Natural killer cell treated with Interleukin-12 subunit alpha and Interleukin-12 subunit beta and Interleukin-15 and Interleukin-18, amount 100 ng/mL, for 72 hours (primary cell): Measurements from ENCODE around the gene SLC24A3. TPM values are rescaled to one million over a fixed set of nuclear protein-coding genes. Genes with fewer than 3 reads are reported as not detected.

Experiments used
- ATAC-seq, 2 donors: fragments of 150-1000 bp; cut with Tn5 transposase in 1 of 2; sonication (Bioruptor Pico), chemical (Tn5 transposase) in 1 of 2; 2 replicates each; pipeline ENCODE4 v1.10.0; 2021
- DNase-seq: peaks from one replicate; pipeline ENCODE4 v3.0.0; 2022; ENCODE audit warnings: low spot score
- H3K27ac Mint-ChIP-seq, 2 donors: 1 replicate in 1 of 2; 2 replicates in 1 of 2; pipeline ENCODE4 v1.8.0; 2022; ENCODE audit warnings: mixed read lengths in 2 of 2, mild to moderate bottlenecking in 1 of 2, moderate library complexity in 1 of 2
- H3K27me3 Mint-ChIP-seq, 2 donors: 1 replicate in 1 of 2; 2 replicates in 1 of 2; pipeline ENCODE4 v1.8.0; 2022; ENCODE audit warnings: mixed read lengths in 2 of 2
- H3K36me3 Mint-ChIP-seq: one replicate; pipeline ENCODE4 v1.8.0; 2022; ENCODE audit warnings: mixed read lengths
- H3K4me1 Mint-ChIP-seq, 2 donors: 1 replicate in 1 of 2; 2 replicates in 1 of 2; pipeline ENCODE4 v1.8.0; 2022; ENCODE audit warnings: low read depth in 2 of 2, mixed read lengths in 2 of 2, mild to moderate bottlenecking in 1 of 2
- H3K4me3 Mint-ChIP-seq: one replicate; pipeline ENCODE4 v1.8.0; 2022; ENCODE audit warnings: mixed read lengths
- H3K9me3 Mint-ChIP-seq: 2 replicates; pipeline ENCODE4 v1.8.0; 2022; ENCODE audit warnings: mixed read lengths
- total RNA-seq, 2 donors: library from RNA; stranded (reverse); gene quantifications; one replicate each; pipeline ENCODE4 v1.2.3, GENCODE V29; 2022

SLC24A3 gene
- total RNA-seq: 1 to 10 TPM in 1 of 2 donors, not detected in 1; 1.4 TPM

DNA sequence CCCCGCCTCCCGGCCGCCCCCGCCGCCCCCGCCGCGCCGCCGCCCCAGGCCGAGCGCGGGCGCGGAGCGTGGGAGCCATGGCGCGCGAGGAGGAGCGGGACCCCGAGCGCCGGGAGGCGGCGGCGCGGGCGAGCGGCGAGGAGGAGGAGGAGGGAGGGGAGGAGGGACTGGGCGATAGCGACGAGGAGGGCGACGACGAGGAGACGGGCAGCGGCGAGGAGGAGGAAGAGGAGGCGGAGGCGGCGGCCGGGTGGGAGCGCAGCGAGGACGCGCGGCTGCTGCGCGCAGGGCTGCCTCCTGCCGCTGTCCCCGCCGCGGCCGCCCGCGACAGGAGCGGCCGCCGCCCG is at the start of gene SLC24A3:
SLC24A3 (plus strand) TSS at position 174 of the 347 bp plus-strand sequence.
- Mint-ChIP-seq H3K36me3 (no peaks in the 10 kb centered on the region), H3K27me3 (peaks cover 38 to 59% of the 10 kb centered on the region in 2 donors), H3K27ac (no peak within 1 kb of the TSS), H3K4me3 (peak within 1 kb of the TSS; percentile 49), H3K4me1 (peaks cover 4% of the 10 kb centered on the region in 2 donors), H3K9me3 (no peaks in the 10 kb centered on the region)
- DNase-seq (no peak), ATAC-seq (peak in 1 of 2 donors; percentile 31)

GRCh38 chr20:19170148-19170547 is 42.3 kb upstream of the SLC24A3 start:
- H3K9me3 Mint-ChIP-seq: peaks cover 5% of the 10 kb centered on the region
- DNase-seq: no peak
- no peak overlapping the region for H3K27ac Mint-ChIP-seq
- no peaks in the 10 kb centered on the region for H3K4me1 Mint-ChIP-seq
- peaks cover 13 to 26% of the 10 kb centered on the region in 2 donors for H3K27me3 Mint-ChIP-seq
- no peak overlapping the region for H3K4me3 Mint-ChIP-seq
- ATAC-seq: no peak
- peaks cover 15% of the 10 kb centered on the region for H3K36me3 Mint-ChIP-seq

GRCh38 chr20:19172637-19173036 is 39.8 kb upstream of the SLC24A3 start:
- no peak for ATAC-seq
- Mint-ChIP-seq H3K27ac (no peak overlapping the region), H3K4me1 (no peaks in the 10 kb centered on the region), H3K4me3 (no peak overlapping the region), H3K27me3 (peaks cover 16 to 26% of the 10 kb centered on the region in 2 donors), H3K9me3 (peaks cover 3% of the 10 kb centered on the region), H3K36me3 (peaks cover 14% of the 10 kb centered on the region)
- DNase-seq: no peak

DNA sequence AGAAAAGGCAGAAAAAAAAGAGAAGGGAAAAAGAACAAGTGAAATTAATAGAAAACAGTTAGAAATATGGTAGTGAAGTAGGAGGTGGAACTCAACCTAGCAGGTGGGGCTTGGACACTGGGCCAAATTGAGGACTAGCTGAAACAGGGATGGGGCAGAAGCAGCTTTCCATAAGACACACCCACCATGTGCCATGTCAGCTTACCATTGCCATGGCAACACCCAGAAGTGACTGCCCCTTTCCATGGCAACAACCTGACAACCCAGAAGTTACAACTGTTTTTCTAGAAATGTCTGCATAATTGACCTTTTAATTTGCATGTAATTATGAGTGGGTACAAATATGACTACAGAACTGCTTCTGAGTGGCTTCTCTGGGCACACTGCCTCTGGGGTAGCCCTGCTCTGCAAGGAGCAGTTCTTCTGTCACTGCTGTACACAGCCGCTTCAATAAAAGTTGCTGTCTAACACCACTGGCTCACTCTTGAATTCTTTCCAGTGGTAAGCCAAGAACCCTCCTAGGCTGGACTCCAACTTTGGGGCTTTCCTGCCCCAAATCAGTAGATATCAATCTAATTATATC is 35.9 kb upstream of the SLC24A3 start:
- no peak overlapping the region for H3K27ac Mint-ChIP-seq
- no peak for ATAC-seq
- no peaks in the 10 kb centered on the region for H3K4me1 Mint-ChIP-seq
- H3K36me3 Mint-ChIP-seq: no peaks in the 10 kb centered on the region
- DNase-seq: no peak
- no peaks in the 10 kb centered on the region for H3K9me3 Mint-ChIP-seq
- no peak overlapping the region for H3K4me3 Mint-ChIP-seq
- peaks cover 12 to 17% of the 10 kb centered on the region in 2 donors for H3K27me3 Mint-ChIP-seq

DNA sequence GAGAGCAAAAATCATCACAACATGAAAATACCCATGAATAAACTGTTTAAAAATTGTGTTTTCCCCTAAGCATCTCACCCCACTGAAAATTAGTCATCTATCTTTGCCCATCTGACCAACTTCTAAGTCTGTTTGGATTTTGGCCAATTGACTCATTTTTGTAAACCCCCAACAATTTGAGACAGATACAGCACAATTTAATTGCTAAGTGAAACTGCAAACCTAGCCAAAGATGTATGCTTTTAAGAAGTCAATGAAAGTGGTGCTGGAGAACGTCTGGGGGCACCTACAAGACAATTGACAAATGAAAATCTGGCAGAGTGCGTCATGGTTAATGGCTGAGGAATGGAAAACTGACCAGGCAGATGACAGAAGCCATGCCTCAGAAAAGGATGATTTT is 30.9 kb upstream of the SLC24A3 start:
- Mint-ChIP-seq H3K36me3 (no peaks in the 10 kb centered on the region), H3K27ac (no peak overlapping the region), H3K9me3 (no peaks in the 10 kb centered on the region), H3K4me3 (no peak overlapping the region), H3K4me1 (no peaks in the 10 kb centered on the region), H3K27me3 (peaks cover 3 to 6% of the 10 kb centered on the region in 2 donors)
- no peak for DNase-seq
- no peak for ATAC-seq

DNA sequence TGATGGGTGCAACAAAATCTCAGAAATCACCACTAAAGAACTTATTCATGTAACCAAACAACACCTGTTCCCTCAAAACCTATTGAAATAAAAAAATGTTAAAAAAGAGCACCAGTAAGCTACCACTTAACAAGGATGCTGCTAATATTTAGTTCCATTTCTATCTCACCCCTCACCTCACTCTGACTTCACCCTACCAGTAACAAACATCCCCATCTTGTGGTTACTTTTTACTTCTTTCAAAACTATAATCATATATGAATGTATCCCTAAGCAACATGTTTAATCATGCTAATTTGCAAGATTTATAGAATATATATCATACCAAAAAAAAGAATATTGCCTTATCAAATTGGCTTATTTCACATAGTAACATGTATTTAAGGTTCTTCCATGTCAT is 27.4 kb upstream of the SLC24A3 start:
- DNase-seq: no peak
- H3K27ac Mint-ChIP-seq: no peak overlapping the region
- ATAC-seq: no peak
- no peaks in the 10 kb centered on the region for H3K4me1 Mint-ChIP-seq
- H3K36me3 Mint-ChIP-seq: no peaks in the 10 kb centered on the region
- H3K4me3 Mint-ChIP-seq: no peak overlapping the region
- no peaks in the 10 kb centered on the region for H3K9me3 Mint-ChIP-seq
- H3K27me3 Mint-ChIP-seq: peaks cover 0 to 6% of the 10 kb centered on the region in 2 donors

- peaks cover 27 to 32% of the 10 kb centered on the region in 2 donors for H3K27me3 Mint-ChIP-seq
- H3K9me3 Mint-ChIP-seq: no peaks in the 10 kb centered on the region
- DNase-seq (no peak), ATAC-seq (no peak)
- H3K36me3 Mint-ChIP-seq: no peaks in the 10 kb centered on the region
- no peak overlapping the region for H3K27ac Mint-ChIP-seq
- H3K4me3 Mint-ChIP-seq: no peak overlapping the region
- no peaks in the 10 kb centered on the region for H3K4me1 Mint-ChIP-seq
Observed at GRCh38 chr20:19193349-19193748, 19.1 kb upstream of the SLC24A3 start.

- H3K4me1 Mint-ChIP-seq: no peaks in the 10 kb centered on the region
- no peaks in the 10 kb centered on the region for H3K36me3 Mint-ChIP-seq
- H3K27ac Mint-ChIP-seq: no peak overlapping the region
- peak; percentile 44 to 60 for ATAC-seq
- no peak overlapping the region for H3K4me3 Mint-ChIP-seq
- H3K27me3 Mint-ChIP-seq: peaks cover 26 to 68% of the 10 kb centered on the region in 2 donors
- DNase-seq: peak; percentile 80
- H3K9me3 Mint-ChIP-seq: no peaks in the 10 kb centered on the region
Observed at GRCh38 chr20:19205981-19206396, 6.5 kb upstream of the SLC24A3 start.

DNA sequence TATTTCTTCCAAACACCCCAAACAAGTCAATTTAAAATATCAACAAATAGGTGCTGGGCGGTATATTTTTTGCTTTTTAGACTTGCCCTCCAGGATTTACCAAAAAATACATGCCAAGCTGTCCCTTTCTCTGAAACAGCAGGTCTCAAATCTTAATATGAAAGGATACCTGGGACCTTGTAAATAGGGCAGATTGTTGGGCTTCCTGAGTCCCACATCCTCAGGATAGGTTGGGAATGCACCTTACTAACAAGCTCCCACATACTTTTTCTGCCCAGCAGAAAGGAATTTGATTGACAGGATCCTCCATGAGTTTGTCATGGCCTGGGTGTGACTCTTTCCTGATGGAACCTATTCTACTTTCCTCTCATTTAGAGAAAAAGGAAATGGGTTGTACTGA is 4.9 kb upstream of the SLC24A3 start:
- Mint-ChIP-seq H3K4me1 (peaks cover 0 to 4% of the 10 kb centered on the region in 2 donors), H3K36me3 (no peaks in the 10 kb centered on the region), H3K27ac (no peak overlapping the region), H3K4me3 (no peak overlapping the region), H3K27me3 (peaks cover 31 to 66% of the 10 kb centered on the region in 2 donors), H3K9me3 (no peaks in the 10 kb centered on the region)
- ATAC-seq: no peak
- no peak for DNase-seq

DNA sequence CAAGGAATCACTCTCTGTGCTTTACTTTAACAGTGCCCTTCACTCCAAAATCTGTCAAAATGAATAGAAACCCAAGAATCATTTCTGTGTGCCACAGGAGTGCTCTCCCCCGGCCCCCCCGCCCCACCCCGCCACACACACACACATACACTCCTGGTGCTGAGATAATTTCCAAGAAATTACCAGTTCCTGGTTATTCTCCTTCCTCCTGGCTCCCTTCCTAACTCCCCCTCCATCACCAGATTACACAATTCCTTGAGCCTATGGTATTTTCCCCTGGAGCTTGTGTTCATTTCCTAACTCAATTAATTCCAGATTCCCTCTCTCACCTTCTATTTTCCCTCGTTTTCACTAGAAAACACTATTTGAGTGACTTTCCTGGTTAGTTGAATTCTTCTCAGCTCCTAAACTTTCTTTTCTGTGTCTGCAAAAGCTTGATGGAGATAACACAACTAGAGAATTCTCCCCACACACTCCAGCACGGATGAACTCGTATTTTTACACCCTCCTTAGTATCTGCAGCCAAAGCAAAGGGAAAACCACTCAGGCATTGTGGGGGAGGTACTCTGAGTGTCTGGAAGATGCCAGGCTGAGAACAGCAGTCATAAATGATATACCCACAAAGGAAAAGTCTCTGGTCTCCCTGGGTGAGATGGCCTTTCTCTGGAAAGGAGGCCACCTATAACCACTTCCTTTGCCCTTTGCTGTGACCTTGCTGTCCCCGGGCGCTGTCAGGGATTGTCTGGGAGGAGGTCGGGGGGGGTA is 1.9 kb upstream of the SLC24A3 start:
- H3K27ac Mint-ChIP-seq: no peak overlapping the region
- ATAC-seq (no peak), DNase-seq (no peak)
- H3K9me3 Mint-ChIP-seq: no peaks in the 10 kb centered on the region
- no peak overlapping the region for H3K4me3 Mint-ChIP-seq
- peaks cover 2 to 4% of the 10 kb centered on the region in 2 donors for H3K4me1 Mint-ChIP-seq
- H3K36me3 Mint-ChIP-seq: no peaks in the 10 kb centered on the region
- H3K27me3 Mint-ChIP-seq: peaks cover 39 to 65% of the 10 kb centered on the region in 2 donors

- Mint-ChIP-seq H3K27me3 (peaks cover 37 to 62% of the 10 kb centered on the region in 2 donors), H3K9me3 (no peaks in the 10 kb centered on the region), H3K27ac (no peak overlapping the region), H3K4me1 (peaks cover 4% of the 10 kb centered on the region in 2 donors), H3K36me3 (no peaks in the 10 kb centered on the region), H3K4me3 (peak overlapping the region; percentile 45)
- no peak for DNase-seq
- no peak for ATAC-seq
Observed at GRCh38 chr20:19211252-19211651, 1.2 kb upstream of the SLC24A3 start.

DNA sequence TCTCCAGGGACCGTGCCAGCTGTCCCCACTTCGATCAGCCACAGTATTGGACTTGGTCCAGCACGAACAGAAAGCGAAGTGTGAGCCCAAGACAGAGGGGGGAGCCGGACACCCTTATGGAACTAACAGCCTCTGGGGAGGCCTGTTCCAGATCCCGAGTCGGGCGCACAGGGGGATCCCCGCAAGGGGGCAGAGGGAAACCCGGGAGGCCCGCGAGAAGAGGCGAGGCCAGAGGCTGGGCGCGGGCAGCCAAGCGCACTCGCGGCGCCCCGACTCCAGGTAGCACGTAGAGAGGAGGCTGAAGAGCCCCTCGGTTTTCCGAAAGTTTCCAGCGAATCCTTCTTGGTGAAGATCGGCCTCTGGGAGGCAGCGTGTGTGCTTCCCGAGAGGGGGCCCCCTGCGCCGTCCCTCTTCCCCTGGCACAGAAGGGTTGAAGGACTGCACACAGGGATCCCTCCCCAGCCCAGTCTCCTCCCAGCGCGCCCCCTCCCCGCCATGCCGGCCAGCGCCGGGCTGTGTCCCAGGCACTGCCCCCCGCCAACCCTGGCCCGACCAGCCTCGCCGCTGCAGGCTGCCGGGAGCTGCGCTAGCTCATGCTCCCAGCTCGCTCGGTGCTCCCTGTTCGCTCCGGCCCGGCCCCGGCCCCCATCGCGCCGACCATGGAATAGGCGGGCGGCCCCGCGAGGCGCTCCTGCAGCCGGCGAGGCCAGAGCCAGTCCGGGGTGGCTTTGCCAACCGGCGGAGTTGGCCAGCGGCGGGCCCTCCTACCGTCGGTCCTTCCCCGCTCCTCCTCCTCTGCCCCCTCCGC is 577 bp upstream of the SLC24A3 start:
- Mint-ChIP-seq H3K27ac (no peak overlapping the region), H3K4me3 (peak overlapping the region; percentile 45), H3K9me3 (no peaks in the 10 kb centered on the region), H3K27me3 (peaks cover 37 to 62% of the 10 kb centered on the region in 2 donors), H3K4me1 (peaks cover 4% of the 10 kb centered on the region in 2 donors), H3K36me3 (no peaks in the 10 kb centered on the region)
- DNase-seq (no peak), ATAC-seq (peak in 1 of 2 donors; percentile 14)

DNA sequence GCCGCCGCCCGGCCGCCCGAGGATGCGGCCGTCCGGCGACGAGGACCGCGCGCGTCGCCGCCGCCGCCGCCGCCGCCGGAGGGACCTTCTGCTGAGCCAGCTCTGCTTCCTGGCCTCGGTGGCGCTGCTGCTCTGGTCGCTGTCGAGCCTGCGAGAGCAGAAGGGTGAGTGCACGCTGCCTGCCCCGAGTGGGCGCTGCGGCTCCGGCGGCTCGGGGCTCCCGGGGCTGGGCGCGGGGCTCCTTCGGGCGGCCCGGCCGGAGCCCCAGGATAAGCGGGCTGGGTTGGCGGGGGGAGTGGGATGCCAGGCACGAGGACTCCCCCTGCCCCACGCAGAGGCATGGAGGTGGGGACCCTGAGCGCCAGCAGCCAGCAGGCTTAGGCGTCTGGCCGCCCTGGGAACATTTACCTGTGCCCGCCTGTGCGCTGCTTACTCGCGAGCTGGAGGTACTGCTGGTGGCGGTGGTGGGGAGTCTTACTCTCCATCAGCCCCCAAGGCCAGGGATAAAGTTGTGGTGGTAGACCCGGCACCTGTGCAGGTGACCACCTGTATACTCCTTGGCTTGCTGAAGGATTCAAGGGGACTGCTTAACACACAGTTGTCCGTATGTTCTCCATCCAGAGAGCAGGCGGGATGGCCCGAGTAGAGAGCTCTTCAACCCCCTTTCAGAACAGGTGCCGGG is 520 bp downstream of the SLC24A3 start:
- no peak overlapping the region for H3K27ac Mint-ChIP-seq

More for the DNA sequence above, 520 bp downstream of the SLC24A3 start:
- Mint-ChIP-seq H3K27me3 (peaks cover 41 to 59% of the 10 kb centered on the region in 2 donors), H3K4me1 (peaks cover 4% of the 10 kb centered on the region in 2 donors), H3K4me3 (peak overlapping the region; percentile 49), H3K36me3 (no peaks in the 10 kb centered on the region), H3K9me3 (no peaks in the 10 kb centered on the region)
- DNase-seq (no peak), ATAC-seq (peak; percentile 77)
